Endothelial cell of umbilical vein (primary cell): ENCODE results near the gene KLHL35. TPM values are rescaled to one million over a fixed set of nuclear protein-coding genes. Genes with fewer than 3 reads are reported as not detected.

Source experiments
- BruUV-seq: library from RNA; stranded (reverse); fragments of 400-500 nt; replicated peaks from 2 replicates; lab custom pipeline; 2021; lab: Mats Ljungman, UMichigan
- CTCF ChIA-PET: fragments of 300-600, 350-600 bp; sonication (Branson Sonifier 250); formaldehyde crosslinking; loops from one replicate; lab custom pipeline; 2021; ENCODE audit warnings: antibody characterized with exemption, inconsistent platforms; lab: Charles Lee
- POLR2A ChIA-PET: fragments of 300-600, 350-600 bp; sonication (Branson Sonifier 250); formaldehyde crosslinking; loops from one replicate; lab custom pipeline; 2021; ENCODE audit warnings: antibody characterized with exemption, inconsistent platforms; lab: Charles Lee
- DNase-seq: peaks from one replicate; pipeline ENCODE4 v3.0.0-alpha.2; 2011; ENCODE audit warnings: low read depth, low spot score
- FAIRE-seq: peaks from 2 replicates; lab custom pipeline; 2011; peaks lifted over from hg19 to GRCh38; lab: Jason Lieb, UNC
- H2AFZ ChIP-seq: 2 replicates; pipeline ENCODE4 v1.6.0; 2012; ENCODE audit warnings: low read depth, low read length, control low read depth, inconsistent platforms
- H3K27ac ChIP-seq: 2 replicates; pipeline ENCODE4 v1.5.1; 2011; ENCODE audit warnings: low read depth, mild to moderate bottlenecking, control low read depth, low read length, moderate library complexity; ENCODE audit not compliant: insufficient read depth
- H3K27me3 ChIP-seq, 2 experiments: 2 replicates each; pipeline versions ENCODE4 v1.6.0 to v1.6.1; 2011; ENCODE audit warnings: low read length in 2 of 2, mixed read lengths in 1 of 2; ENCODE audit not compliant: control insufficient read depth in 2 of 2, insufficient read depth in 2 of 2
- H3K36me3 ChIP-seq, 2 experiments: 2 replicates in 1 of 2; 3 replicates in 1 of 2; pipeline ENCODE4 v1.5.1; 2011; ENCODE audit warnings: low read length in 2 of 2, mild to moderate bottlenecking in 1 of 2, moderate library complexity in 1 of 2; ENCODE audit not compliant: control insufficient read depth in 2 of 2, insufficient read depth in 2 of 2; ENCODE audit errors: extremely low read depth in 1 of 2
- H3K4me1 ChIP-seq: 3 replicates; pipeline ENCODE4 v1.5.1; 2011; ENCODE audit warnings: mild to moderate bottlenecking, low read length; ENCODE audit not compliant: control insufficient read depth, insufficient read depth; ENCODE audit errors: extremely low read depth
- H3K4me2 ChIP-seq: 2 replicates; pipeline ENCODE4 v1.6.1; 2011; ENCODE audit warnings: low read length, control low read depth, mixed read lengths; ENCODE audit not compliant: insufficient read depth
- H3K4me3 ChIP-seq, 3 experiments: fragments of 200-600 bp in 1 of 3; sonication (generic), shearing (Covaris generic) in 1 of 3; replicated peaks in 1 of 3; 2 replicates each; pipeline ENCODE4 v1.5.1; 2011 to 2016; ENCODE audit warnings: control low read depth in 3 of 3, low read length in 3 of 3, mild to moderate bottlenecking in 2 of 3, inconsistent platforms in 1 of 3, low read depth in 1 of 3, moderate library complexity in 1 of 3; ENCODE audit not compliant: insufficient read depth in 1 of 3
- H3K79me2 ChIP-seq: 2 replicates; pipeline ENCODE4 v1.6.0; 2012; ENCODE audit warnings: low read length, inconsistent platforms; ENCODE audit not compliant: control insufficient read depth, insufficient read depth
- H3K9ac ChIP-seq: replicated peaks from 2 replicates; pipeline ENCODE3; 2011; ENCODE audit warnings: low read length, control low read depth; ENCODE audit not compliant: insufficient read depth; ENCODE audit errors: extremely low read depth
- H3K9me1 ChIP-seq: replicated peaks from 3 replicates; pipeline ENCODE4 v1.6.0; 2011; ENCODE audit warnings: mild to moderate bottlenecking, low read length; ENCODE audit not compliant: control insufficient read depth, insufficient read depth; ENCODE audit errors: extremely low read depth
- H3K9me3 ChIP-seq: replicated peaks from 2 replicates; pipeline ENCODE4 v1.5.1; 2012; ENCODE audit warnings: low read length, inconsistent platforms; ENCODE audit not compliant: control insufficient read depth, insufficient read depth
- H4K20me1 ChIP-seq: replicated peaks from 2 replicates; pipeline ENCODE3; 2011; ENCODE audit warnings: mild to moderate bottlenecking, low read length; ENCODE audit not compliant: control insufficient read depth, insufficient read depth; ENCODE audit errors: extremely low read depth
- EZH2 ChIP-seq: IDR thresholded peaks from 2 replicates; pipeline ENCODE4 v1.6.1; 2012; ENCODE audit warnings: borderline replicate concordance, low read depth, mild to moderate bottlenecking, moderate library complexity, low read length, inconsistent platforms; ENCODE audit not compliant: severe bottlenecking
- FOS ChIP-seq: IDR thresholded peaks from 2 replicates; pipeline ENCODE4 v1.6.1; 2011; ENCODE audit warnings: mild to moderate bottlenecking, low read length, moderate library complexity, borderline replicate concordance; ENCODE audit not compliant: insufficient read depth
- GATA2 ChIP-seq: IDR thresholded peaks from 2 replicates; pipeline ENCODE4 v1.7.0; 2011; ENCODE audit warnings: low read depth, mild to moderate bottlenecking, moderate library complexity, mixed read lengths, low read length; ENCODE audit not compliant: insufficient read length, insufficient read depth
- JUN ChIP-seq: IDR thresholded peaks from 2 replicates; pipeline ENCODE4 v1.6.1; 2011; ENCODE audit warnings: borderline replicate concordance, low read depth; ENCODE audit not compliant: insufficient read length, insufficient read depth
- MYC ChIP-seq: IDR thresholded peaks from one replicate; pipeline ENCODE4 v1.6.1; 2011; ENCODE audit warnings: mild to moderate bottlenecking, low read depth, low read length
- POLR2A ChIP-seq: IDR thresholded peaks from 2 replicates; pipeline ENCODE4 v1.6.1; 2012; ENCODE audit warnings: low read depth, mild to moderate bottlenecking, control low read depth, low read length
- POLR2AphosphoS5 ChIP-seq: IDR thresholded peaks from 2 replicates; pipeline ENCODE4 v1.6.1; 2012; ENCODE audit warnings: low read depth, mild to moderate bottlenecking, control low read depth, low read length, moderate library complexity; ENCODE audit not compliant: insufficient read depth
- dilution Hi-C: fragments of 300-500 bp; cut with MboI; formaldehyde crosslinking; loops from one replicate; pipeline ENCODE4 v1.15.0; 2019; ENCODE audit warnings: low sequenced_read_pairs; ENCODE audit not compliant: extremely low pct_ligation_motif_present
- intact Hi-C: fragments of 100-400 bp; cut with micrococcal nuclease; formaldehyde crosslinking; loops from one replicate; pipeline ENCODE4 v1.10.0; 2022
- polyA plus RNA-seq, 4 experiments: library from polyadenylated mRNA; depleted of rRNA in 3 of 4; stranded (reverse) in 3 of 4; unstranded in 1 of 4; fragments of >200 nt; gene quantifications; 2 replicates each; pipeline versions ENCODE4 v1.2.1 to v1.2.3, GENCODE V29; 2011 to 2012; ENCODE audit warnings: missing spikeins in 1 of 4
- total RNA-seq: library from RNA; stranded (reverse); gene quantifications from 2 replicates; pipeline ENCODE4 v1.2.3, GENCODE V29; 2021
- TF ChIP-seq, protein P1 (sequence below): IDR thresholded peaks from 2 replicates; pipeline ENCODE4 v1.6.1; 2011; ENCODE audit not compliant: insufficient read depth, insufficient read length
- TF ChIP-seq, protein P2 (sequence below), 2 donors: IDR thresholded peaks; 1 replicate in 1 of 2; 2 replicates in 1 of 2; pipeline ENCODE4 v1.5.1; 2011; ENCODE audit warnings: low read length in 2 of 2, mild to moderate bottlenecking in 2 of 2, moderate library complexity in 2 of 2, control low read depth in 1 of 2, inconsistent platforms in 1 of 2, low read depth in 1 of 2; ENCODE audit not compliant: insufficient read depth in 1 of 2; ENCODE audit errors: extremely low read depth in 1 of 2

Gene KLHL35
- total and polyA plus RNA-seq, 2 donors (not counting 3 experiments of a cell fraction or from before 2014, with no cell fraction given), result 0.97 to 2.3 TPM

DNA sequence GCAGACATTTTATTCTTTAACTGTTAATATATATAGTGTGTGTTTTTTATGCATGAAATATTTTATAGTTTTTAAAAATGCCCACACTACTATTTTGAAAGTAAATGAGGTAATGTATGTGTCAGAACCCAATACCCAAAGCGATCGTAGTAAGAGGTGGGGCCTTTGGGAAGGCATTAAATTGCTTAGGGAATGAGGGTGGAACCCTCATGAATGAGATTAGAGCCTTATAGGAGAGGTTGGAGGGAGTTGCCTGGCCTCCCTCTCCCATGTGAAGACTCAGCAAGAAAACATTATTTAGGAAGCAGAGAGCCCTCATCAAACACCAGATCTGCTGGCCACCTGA, 11.1 kb downstream of the KLHL35 start:
- ChIA-PET CTCF (no interaction called here), POLR2A (no interaction called here)
- Histone ChIP-seq H3K4me3 (no peak overlapping the region), H3K79me2 (no peaks in the 10 kb centered on the region), H3K9me1 (no peaks in the 10 kb centered on the region), H3K9me3 (no peaks in the 10 kb centered on the region), H3K4me1 (peaks cover 23% of the 10 kb centered on the region), H3K4me2 (no peak overlapping the region), H3K36me3 (peaks cover 0 to 6% of the 10 kb centered on the region in 2 experiments), H3K27ac (no peak overlapping the region), H3K27me3 (no peaks in the 10 kb centered on the region), H4K20me1 (no peaks in the 10 kb centered on the region), H3K9ac (no peak overlapping the region), H2AFZ (no peak overlapping the region)
- no peak for FAIRE-seq
- no TSS peak for BruUV-seq
- intact Hi-C loops (no loop called here), dilution Hi-C loops (no loop called here)
- TF ChIP-seq GATA2 (no peak), POLR2AphosphoS5 (no peak), FOS (no peak), POLR2A (no peak), MYC (no peak), JUN (no peak), EZH2 (no peak)
- TF ChIP-seq, protein P1, sequence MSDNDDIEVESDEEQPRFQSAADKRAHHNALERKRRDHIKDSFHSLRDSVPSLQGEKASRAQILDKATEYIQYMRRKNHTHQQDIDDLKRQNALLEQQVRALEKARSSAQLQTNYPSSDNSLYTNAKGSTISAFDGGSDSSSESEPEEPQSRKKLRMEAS, result no peak
- TF ChIP-seq, protein P2, sequence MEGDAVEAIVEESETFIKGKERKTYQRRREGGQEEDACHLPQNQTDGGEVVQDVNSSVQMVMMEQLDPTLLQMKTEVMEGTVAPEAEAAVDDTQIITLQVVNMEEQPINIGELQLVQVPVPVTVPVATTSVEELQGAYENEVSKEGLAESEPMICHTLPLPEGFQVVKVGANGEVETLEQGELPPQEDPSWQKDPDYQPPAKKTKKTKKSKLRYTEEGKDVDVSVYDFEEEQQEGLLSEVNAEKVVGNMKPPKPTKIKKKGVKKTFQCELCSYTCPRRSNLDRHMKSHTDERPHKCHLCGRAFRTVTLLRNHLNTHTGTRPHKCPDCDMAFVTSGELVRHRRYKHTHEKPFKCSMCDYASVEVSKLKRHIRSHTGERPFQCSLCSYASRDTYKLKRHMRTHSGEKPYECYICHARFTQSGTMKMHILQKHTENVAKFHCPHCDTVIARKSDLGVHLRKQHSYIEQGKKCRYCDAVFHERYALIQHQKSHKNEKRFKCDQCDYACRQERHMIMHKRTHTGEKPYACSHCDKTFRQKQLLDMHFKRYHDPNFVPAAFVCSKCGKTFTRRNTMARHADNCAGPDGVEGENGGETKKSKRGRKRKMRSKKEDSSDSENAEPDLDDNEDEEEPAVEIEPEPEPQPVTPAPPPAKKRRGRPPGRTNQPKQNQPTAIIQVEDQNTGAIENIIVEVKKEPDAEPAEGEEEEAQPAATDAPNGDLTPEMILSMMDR (IDR thresholded peaks at IDR 0.05; ENCODE audit: extremely low read depth in 1 of 2, insufficient read depth in 1 of 2, low read depth in 1 of 2, low read length in 2 of 2), result no peak
- no peak for DNase-seq
